Stimulated activated naive CD4-positive, alpha-beta T cell treated with Interleukin-2 at 50 U/mL for 16 hours (primary cell): ENCODE data around the gene GRM5.
"Not testable (repeated sequence)": the region's sequence is repeated elsewhere in the genome, so short reads cannot be mapped to it uniquely, and the experiment has no call there.

Experiments
- DNase-seq: peaks from one replicate; lab custom pipeline; 2025; lab: John Stamatoyannopoulos, UW

Gene GRM5

GRCh38 chr11:89065651-89066201, at the start of gene GRM5:
GRM5 (minus strand) TSS chr11:89065982; CDS start chr11:89047872, 18,110 bp downstream.
- DNase-seq, result not testable (repeated sequence)

GRCh38 chr11:89097956-89098355, 32.2 kb upstream of the GRM5 start:
- not testable (repeated sequence) for DNase-seq

GRCh38 chr11:89093806-89094205, 28.0 kb upstream of the GRM5 start:
- DNase-seq, result not testable (repeated sequence)

GRCh38 chr11:89084951-89085350, 19.2 kb upstream of the GRM5 start:
- DNase-seq, result not testable (repeated sequence)

GRCh38 chr11:89070911-89071310, 5.1 kb upstream of the GRM5 start:
- not testable (repeated sequence) for DNase-seq

GRCh38 chr11:89067264-89067663, 1.5 kb upstream of the GRM5 start:
- DNase-seq, result no peak

- DNase-seq, result no peak
These were observed 716 bp downstream of the GRM5 start for GRCh38 chr11:89065066-89065465.

- not testable (repeated sequence) for DNase-seq
These were observed 2.3 kb downstream of the GRM5 start for GRCh38 chr11:89063481-89063951.

- DNase-seq, result not testable (repeated sequence)
These were observed 2.9 kb downstream of the GRM5 start for GRCh38 chr11:89062771-89063298.

GRCh38 chr11:89061839-89062238, 3.9 kb downstream of the GRM5 start:
- DNase-seq, result not testable (repeated sequence)

- not testable (repeated sequence) for DNase-seq
These were observed 8.4 kb downstream of the GRM5 start for GRCh38 chr11:89057406-89057805.

GRCh38 chr11:89052220-89052619, 13.6 kb downstream of the GRM5 start:
- DNase-seq, result no peak

- DNase-seq, result not testable (repeated sequence)
These were observed 18.6 kb downstream of the GRM5 start for GRCh38 chr11:89047159-89047558.

GRCh38 chr11:89043861-89044588, 21.8 kb downstream of the GRM5 start:
- DNase-seq, result not testable (repeated sequence)

- not testable (repeated sequence) for DNase-seq
These were observed 36.1 kb downstream of the GRM5 start for GRCh38 chr11:89029671-89030070.

- no peak for DNase-seq
These were observed 44.4 kb downstream of the GRM5 start for GRCh38 chr11:89021339-89021738.

GRCh38 chr11:89019827-89020547, 45.8 kb downstream of the GRM5 start:
- not testable (repeated sequence) for DNase-seq

- no peak for DNase-seq
These were observed 49.6 kb downstream of the GRM5 start for GRCh38 chr11:89016214-89016613.

- no peak for DNase-seq
These were observed 50.2 kb downstream of the GRM5 start for GRCh38 chr11:89015614-89016013.

GRCh38 chr11:89000852-89001251, 64.9 kb downstream of the GRM5 start:
- not testable (repeated sequence) for DNase-seq

- DNase-seq, result no peak
These were observed 86.1 kb downstream of the GRM5 start for GRCh38 chr11:88979641-88980040.

- DNase-seq, result not testable (repeated sequence)
These were observed 86.8 kb downstream of the GRM5 start for GRCh38 chr11:88978992-88979391.
